Right lobe of liver (tissue), 5 donors: ENCODE measurements around the gene WNK1. TPM values are rescaled to one million over a fixed set of nuclear protein-coding genes. Genes with fewer than 3 reads are reported as not detected.

ENCODE experiments used
- small RNA-seq, 2 experiments: library from RNA; depleted of rRNA; stranded (forward); fragments of <200 nt; gene quantifications; one replicate each; pipeline ENCODE3, GENCODE V24; 2016
- total RNA-seq, 6 experiments: library from RNA; depleted of rRNA in 2 of 6; stranded (reverse); fragments of >200 nt in 2 of 6; fragmentation: NEBNext Ultra II Directional in 3 of 6; extraction: Animal tissue kit (Norgen Biotek cat#: 25700) in 3 of 6; gene quantifications; one replicate each; pipeline versions ENCODE4 v1.1.0 to v1.2.4, GENCODE V29; 2016 to 2023
- donor health status: DM: no; HTN: no; CAD: no.
- donor health status: DM: no; HTN: no; CAD: no.
- donor health status: DM: no; HTN: yes; CAD: no.
- donor health status: DM: no; HTN: yes; CAD: no.

The WNK1 gene
- total RNA-seq, 6 experiments from 2014 or later, result 72.0 to 115 (median 93.1) TPM

Small RNA genes within 50 kb of the gene (small RNA-seq; reads per million reads assigned to genes)
- 0 reads per million in 2 experiments for gene RNU4ATAC16P

Other genes with a start within 250 kb of the WNK1 start
- 10 to 100 TPM in 3 of 6 experiments, 1 to 10 TPM in 3; 6.4 to 17.7 (median 12.5) TPM for gene NINJ2, start 89.1 kb upstream of the WNK1 start, total RNA-seq
- 10 to 100 TPM in 1 of 6 experiments, 1 to 10 TPM in 5; 5.6 to 10.5 (median 8.5) TPM for gene RAD52, start 197.1 kb downstream of the WNK1 start, total RNA-seq
- 10 to 100 TPM; 24.8 to 30.8 (median 28.6) TPM for gene ERC1, start 238.6 kb downstream of the WNK1 start, total RNA-seq